PC-9 (cell line): ENCODE data around the gene MYO1H. TPM values are rescaled to one million over a fixed set of nuclear protein-coding genes. Genes with fewer than 3 reads are reported as not detected.

Experiments used
- BruUV-seq: library from RNA; stranded (reverse); fragments of 400-500 nt; replicated peaks from 2 replicates; lab custom pipeline; 2021; lab: Mats Ljungman, UMichigan
- CTCF ChIA-PET: fragments of 300-600 bp; sonication (Branson Sonifier 250); formaldehyde crosslinking; loops from one replicate; lab custom pipeline; 2022; ENCODE audit warnings: antibody characterized with exemption; lab: Charles Lee
- POLR2A ChIA-PET: fragments of 300-600 bp; sonication (Branson Sonifier 250); formaldehyde crosslinking; loops from one replicate; lab custom pipeline; 2022; ENCODE audit warnings: antibody characterized with exemption; ENCODE audit not compliant: unreplicated experiment; lab: Charles Lee
- DNase-seq, 2 experiments: peaks; one replicate each; pipeline versions ENCODE4 v3.0.0 to v3.0.0-alpha.2; 2015 to 2022; ENCODE audit warnings: mixed read lengths in 1 of 2
- H2AFZ ChIP-seq: fragments of 200-600 bp; sonication (generic); 2 replicates; pipeline ENCODE4 v1.8.1; 2017; ENCODE audit warnings: antibody characterized with exemption
- H3F3A ChIP-seq: fragments of 200-600 bp; sonication (generic); 2 replicates; pipeline ENCODE4 v1.8.1; 2017; ENCODE audit warnings: antibody characterized with exemption, mild to moderate bottlenecking, low read depth; ENCODE audit not compliant: insufficient read depth
- H3K27ac ChIP-seq: fragments of 200-600 bp; sonication (generic); 2 replicates; pipeline ENCODE4 v1.6.1; 2016; ENCODE audit warnings: mixed run types
- H3K27me3 ChIP-seq: fragments of 200-600 bp; sonication (generic); 2 replicates; pipeline ENCODE4 v1.6.1; 2016; ENCODE audit warnings: low read depth, mixed run types; ENCODE audit not compliant: insufficient read depth
- H3K36me3 ChIP-seq: fragments of 200-600 bp; sonication (generic); 2 replicates; pipeline ENCODE4 v1.6.1; 2016; ENCODE audit warnings: low read depth, mixed run types
- H3K4me1 ChIP-seq: fragments of 200-600 bp; sonication (generic); replicated peaks from 2 replicates; pipeline ENCODE4 v1.6.1; 2016; ENCODE audit warnings: mixed run types; ENCODE audit not compliant: insufficient read depth
- H3K4me2 ChIP-seq: fragments of 200-600 bp; sonication (generic); 2 replicates; pipeline ENCODE4 v1.6.1; 2017; ENCODE audit warnings: mixed run types
- H3K4me3 ChIP-seq: fragments of 200-600 bp; sonication (generic); 2 replicates; pipeline ENCODE4 v1.6.1; 2016; ENCODE audit warnings: mixed run types
- H3K79me2 ChIP-seq: fragments of 200-600 bp; sonication (generic); 2 replicates; pipeline ENCODE4 v1.6.1; 2017; ENCODE audit warnings: low read depth, mixed run types
- H3K9me2 ChIP-seq: fragments of 200-600 bp; sonication (generic); 2 replicates; pipeline ENCODE4 v1.8.1; 2017; ENCODE audit warnings: mild to moderate bottlenecking; ENCODE audit not compliant: insufficient read depth
- H3K9me3 ChIP-seq: fragments of 200-600 bp; sonication (generic); 2 replicates; pipeline ENCODE4 v1.8.1; 2016; ENCODE audit warnings: low read depth; ENCODE audit not compliant: insufficient read depth
- H4K20me1 ChIP-seq: fragments of 200-600 bp; sonication (generic); 2 replicates; pipeline ENCODE4 v1.8.1; 2017; ENCODE audit not compliant: insufficient read depth
- CTCF ChIP-seq: fragments of 200-600 bp; sonication (generic); conservative IDR thresholded peaks from 2 replicates; pipeline ENCODE4 v1.6.1; 2017; ENCODE audit warnings: mixed run types, antibody characterized with exemption, mild to moderate bottlenecking, moderate library complexity
- EZH2 ChIP-seq: fragments of 200-600 bp; sonication (generic); IDR thresholded peaks from 2 replicates; pipeline ENCODE4 v1.8.0; 2017; ENCODE audit warnings: antibody characterized with exemption, low read depth
- intact Hi-C: fragments of 100-400 bp; cut with micrococcal nuclease; formaldehyde crosslinking; loops from one replicate; pipeline ENCODE4 v1.10.0; 2022; ENCODE audit not compliant: unreplicated experiment
- total RNA-seq: library from RNA; stranded (reverse); gene quantifications from 2 replicates; pipeline ENCODE4 v1.2.3, GENCODE V29; 2021

The MYO1H gene
- total RNA-seq, 1 experiment from 2014 or later = not detected

GRCh38 chr12:109446869-109447268 is 99.2 kb downstream of the MYO1H start:
- peaks cover 7% of the 10 kb centered on the region; the same call in 1 of the 2 replicates for H3K36me3 ChIP-seq
- H4K20me1 ChIP-seq = peaks cover 12% of the 10 kb centered on the region; the same call in 1 of the 2 replicates
- no peak for TF ChIP-seq CTCF
- no peak for TF ChIP-seq EZH2
- H3K27me3 ChIP-seq = no peaks in the 10 kb centered on the region
- H2AFZ ChIP-seq = no peak overlapping the region
- no peaks in the 10 kb centered on the region for H3K9me2 ChIP-seq
- ChIA-PET CTCF (no interaction called here), POLR2A (no interaction called here)
- no peak overlapping the region for H3K4me2 ChIP-seq
- BruUV-seq = no TSS peak
- intact Hi-C loops = no loop called here
- H3F3A ChIP-seq = no peaks in the 10 kb centered on the region; the same call in 1 of the 2 replicates
- H3K4me1 ChIP-seq = no peaks in the 10 kb centered on the region
- no peak for DNase-seq
- H3K4me3 ChIP-seq = no peak overlapping the region
- no peaks in the 10 kb centered on the region for H3K79me2 ChIP-seq
- no peaks in the 10 kb centered on the region for H3K9me3 ChIP-seq
- no peak overlapping the region for H3K27ac ChIP-seq

- H3K79me2 ChIP-seq = no peaks in the 10 kb centered on the region
Observed at GRCh38 chr12:109447482-109447881, 99.8 kb downstream of the MYO1H start.

GRCh38 chr12:109448272-109448671 is 100.6 kb downstream of the MYO1H start:
- Histone ChIP-seq H3K79me2 (no peaks in the 10 kb centered on the region), H3K4me3 (no peak overlapping the region), H3K4me2 (no peak overlapping the region), H3K36me3 (peaks cover 11% of the 10 kb centered on the region; the same call in 1 of the 2 replicates), H3K9me2 (no peaks in the 10 kb centered on the region), H3K27me3 (no peaks in the 10 kb centered on the region), H2AFZ (no peak overlapping the region), H3K27ac (no peak overlapping the region), H4K20me1 (peaks cover 12% of the 10 kb centered on the region; the same call in 1 of the 2 replicates), H3F3A (no peaks in the 10 kb centered on the region; the same call in 1 of the 2 replicates), H3K4me1 (no peaks in the 10 kb centered on the region), H3K9me3 (no peaks in the 10 kb centered on the region)
- TF ChIP-seq CTCF (no peak), EZH2 (no peak)
- CTCF ChIA-PET = no interaction called here
- BruUV-seq = no TSS peak
- POLR2A ChIA-PET = interaction anchor here (0.7 kb wide), 1 partner anchor 516 kb away, joined by 4 read pairs; no protein-coding TSS in a partner anchor
- intact Hi-C loops = no loop called here
- DNase-seq = no peak

More at GRCh38 chr12:109447482-109447881, 99.8 kb downstream of the MYO1H start:
- Histone ChIP-seq H3K9me3 (no peaks in the 10 kb centered on the region), H3F3A (no peaks in the 10 kb centered on the region; the same call in 1 of the 2 replicates), H3K4me1 (no peaks in the 10 kb centered on the region), H4K20me1 (peaks cover 12% of the 10 kb centered on the region; the same call in 1 of the 2 replicates), H2AFZ (no peak overlapping the region), H3K4me2 (no peak overlapping the region), H3K27me3 (no peaks in the 10 kb centered on the region), H3K36me3 (peaks cover 11% of the 10 kb centered on the region; the same call in 1 of the 2 replicates), H3K27ac (no peak overlapping the region), H3K4me3 (no peak overlapping the region), H3K9me2 (no peaks in the 10 kb centered on the region)
- BruUV-seq = no TSS peak
- TF ChIP-seq CTCF (no peak), EZH2 (no peak)
- intact Hi-C loops = no loop called here
- DNase-seq = no peak
- ChIA-PET CTCF (interaction anchor here (0.6 kb wide), 1 partner anchor 328 kb away, joined by 3 read pairs; no protein-coding TSS in a partner anchor), POLR2A (interaction anchor here (0.7 kb wide), 1 partner anchor 517 kb away, joined by 4 read pairs; no protein-coding TSS in a partner anchor)
